Body of pancreas (tissue), 4 donors: ENCODE results near the gene VAPA.

ENCODE experiments used
- CTCF ChIP-seq, 7 experiments: fragments of 450-650 bp in 4 of 7; fragments of 200-600 bp in 3 of 7; sonication (generic) in 3 of 7; IDR thresholded peaks; one replicate each; pipeline ENCODE4 v1.5.1; 2016 to 2019; ENCODE audit warnings: antibody characterized with exemption in 7 of 7
- POLR2A ChIP-seq, 3 donors: fragments of 450-650 bp; IDR thresholded peaks; one replicate each; pipeline ENCODE4 v1.6.1; 2016; ENCODE audit warnings: antibody characterized with exemption in 3 of 3, mild to moderate bottlenecking in 2 of 3

- TF ChIP-seq POLR2A (IDR thresholded peaks at IDR 0.05), result no peak
- no peak for TF ChIP-seq CTCF (IDR thresholded peaks at IDR 0.05)
Measured at GRCh38 chr18:10008006-10008647, 94.3 kb downstream of the VAPA start.
